SIG-M5 (cell line): ENCODE results near the gene DSCAML1.
"Not testable (repeated sequence)": the region's sequence is repeated elsewhere in the genome, so short reads cannot be mapped to it uniquely, and the experiment has no call there.

Experiments
- DNase-seq: peaks from one replicate; lab custom pipeline; 2025; lab: John Stamatoyannopoulos, UW

DSCAML1 gene

GRCh38 chr11:117792992-117793391 is 4.0 kb downstream of the DSCAML1 start:
- no peak for DNase-seq

- no peak for DNase-seq
Measured at GRCh38 chr11:117792241-117792640, 4.8 kb downstream of the DSCAML1 start.

- DNase-seq = no peak
Measured at GRCh38 chr11:117790279-117790678, 6.7 kb downstream of the DSCAML1 start.

- DNase-seq = no peak
Measured at GRCh38 chr11:117789241-117789640, 7.8 kb downstream of the DSCAML1 start.

- no peak for DNase-seq
Measured at GRCh38 chr11:117786135-117786870, 10.7 kb downstream of the DSCAML1 start.

GRCh38 chr11:117782101-117782500 is 14.9 kb downstream of the DSCAML1 start:
- no peak for DNase-seq

GRCh38 chr11:117781627-117782026 is 15.4 kb downstream of the DSCAML1 start:
- DNase-seq = no peak

- DNase-seq = no peak
Measured at GRCh38 chr11:117780456-117780855, 16.6 kb downstream of the DSCAML1 start.

GRCh38 chr11:117774553-117774952 is 22.5 kb downstream of the DSCAML1 start:
- no peak for DNase-seq

GRCh38 chr11:117772360-117772759 is 24.7 kb downstream of the DSCAML1 start:
- DNase-seq = no peak

- DNase-seq = no peak
Measured at GRCh38 chr11:117771841-117772240, 25.2 kb downstream of the DSCAML1 start.

- DNase-seq = no peak
Measured at GRCh38 chr11:117771197-117771596, 25.8 kb downstream of the DSCAML1 start.

GRCh38 chr11:117770061-117770460 is 27.0 kb downstream of the DSCAML1 start:
- DNase-seq = no peak

- DNase-seq = no peak
Measured at GRCh38 chr11:117769533-117769932, 27.5 kb downstream of the DSCAML1 start.

- DNase-seq = no peak
Measured at GRCh38 chr11:117768506-117768905, 28.5 kb downstream of the DSCAML1 start.

- no peak for DNase-seq
Measured at GRCh38 chr11:117767071-117767470, 29.9 kb downstream of the DSCAML1 start.

- DNase-seq = no peak
Measured at GRCh38 chr11:117766576-117766975, 30.4 kb downstream of the DSCAML1 start.

GRCh38 chr11:117766026-117766425 is 31.0 kb downstream of the DSCAML1 start:
- no peak for DNase-seq

GRCh38 chr11:117765068-117765467 is 31.9 kb downstream of the DSCAML1 start:
- DNase-seq = no peak

- not testable (repeated sequence) for DNase-seq
Measured at GRCh38 chr11:117763465-117763864, 33.6 kb downstream of the DSCAML1 start.

- no peak for DNase-seq
Measured at GRCh38 chr11:117761993-117762392, 35.0 kb downstream of the DSCAML1 start.

- DNase-seq = no peak
Measured at GRCh38 chr11:117759305-117759704, 37.7 kb downstream of the DSCAML1 start.

- DNase-seq = no peak
Measured at GRCh38 chr11:117754030-117754429, 43.0 kb downstream of the DSCAML1 start.

GRCh38 chr11:117752721-117753237 is 44.2 kb downstream of the DSCAML1 start:
- no peak for DNase-seq
